HCT116 (cell line): ENCODE data around the gene GUCA2A. TPM values are rescaled to one million over a fixed set of nuclear protein-coding genes. Genes with fewer than 3 reads are reported as not detected.

Source experiments
- ATAC-seq: fragments of 200-7000 bp; cut with Tn5 transposase; 2 replicates; pipeline ENCODE4 v1.9.1; 2020; ENCODE audit warnings: mild to moderate bottlenecking, moderate library complexity
- BruUV-seq: library from RNA; stranded (reverse); fragments of 400-500 nt; replicated peaks from 2 replicates; lab custom pipeline; 2021; lab: Mats Ljungman, UMichigan
- CTCF ChIA-PET: fragments of 300-600 bp; sonication (Branson Sonifier 250); formaldehyde crosslinking; loops from one replicate; lab custom pipeline; 2021; ENCODE audit warnings: antibody characterized with exemption; lab: Charles Lee
- POLR2A ChIA-PET: fragments of 300-600, 350-600 bp; sonication (Branson Sonifier 250); formaldehyde crosslinking; loops from one replicate; lab custom pipeline; 2021; ENCODE audit warnings: antibody characterized with exemption; lab: Charles Lee
- RAD21 ChIA-PET, 2 experiments: fragments of 300-600 bp; sonication (Branson Sonifier 250); formaldehyde crosslinking; loops; one replicate each; lab custom pipeline; 2023; ENCODE audit warnings: low total read pairs in 2 of 2; ENCODE audit not compliant: uncharacterized antibody in 2 of 2, unreplicated experiment in 2 of 2, low non-redundant PET in 1 of 2; lab: Charles Lee
- DNase-seq: peaks from one replicate; pipeline ENCODE4 v3.0.0-alpha.2; 2010; ENCODE audit warnings: low read depth, low spot score
- H2AFZ ChIP-seq: fragments of 200-600 bp; shearing (Covaris generic), sonication (generic); 2 replicates; pipeline ENCODE4 v1.6.1; 2017; ENCODE audit warnings: low read depth, mixed run types, mixed read lengths, antibody characterized with exemption, low read length; ENCODE audit not compliant: poor library complexity, severe bottlenecking
- H3K27ac ChIP-seq: 2 replicates; pipeline ENCODE4 v1.5.1; 2012; ENCODE audit warnings: low read depth, low read length
- H3K27me3 ChIP-seq: fragments of 200-600 bp; sonication (generic); 2 replicates; pipeline ENCODE4 v1.6.1; 2016; ENCODE audit warnings: mixed run types, low read length, mixed read lengths; ENCODE audit not compliant: insufficient read depth
- H3K36me3 ChIP-seq, 2 experiments: fragments of 200-500 bp in 1 of 2; fragments of 200-600 bp in 1 of 2; sonication (Bioruptor generic) in 1 of 2; sonication (generic) in 1 of 2; 2 replicates each; pipeline versions ENCODE4 v1.5.1 to v1.6.1; 2014 to 2016; ENCODE audit warnings: low read length in 2 of 2, inconsistent platforms in 1 of 2, mixed read lengths in 1 of 2, mixed run types in 1 of 2; ENCODE audit not compliant: insufficient read depth in 2 of 2, control insufficient read depth in 1 of 2
- H3K4me1 ChIP-seq, 2 experiments: fragments of 200-600 bp in 1 of 2; sonication (generic) in 1 of 2; 2 replicates each; pipeline versions ENCODE4 v1.5.1 to v1.6.1; 2012 to 2017; ENCODE audit warnings: low read length in 2 of 2, inconsistent platforms in 1 of 2, mild to moderate bottlenecking in 1 of 2, mixed read lengths in 1 of 2, mixed run types in 1 of 2, moderate library complexity in 1 of 2; ENCODE audit not compliant: insufficient read depth in 2 of 2, control insufficient read depth in 1 of 2
- H3K4me2 ChIP-seq: fragments of 200-600 bp; sonication (generic); 2 replicates; pipeline ENCODE4 v1.6.1; 2017; ENCODE audit warnings: mixed run types, low read length, mixed read lengths
- H3K4me3 ChIP-seq, 2 experiments: fragments of 200-600 bp in 1 of 2; sonication (generic) in 1 of 2; replicated peaks in 1 of 2; 2 replicates each; pipeline ENCODE4 v1.5.1; 2011 to 2016; ENCODE audit warnings: low read length in 2 of 2, control low read depth in 1 of 2, low read depth in 1 of 2, mild to moderate bottlenecking in 1 of 2, mixed read lengths in 1 of 2, mixed run types in 1 of 2
- H3K79me2 ChIP-seq: fragments of 200-600 bp; sonication (generic); 2 replicates; pipeline ENCODE4 v1.6.1; 2017; ENCODE audit warnings: mild to moderate bottlenecking, mixed run types, low read length, moderate library complexity, mixed read lengths; ENCODE audit not compliant: insufficient read depth
- H3K9ac ChIP-seq: fragments of 200-600 bp; sonication (generic); 2 replicates; pipeline ENCODE4 v1.6.1; 2016; ENCODE audit warnings: low read length, mixed read lengths
- H3K9me2 ChIP-seq: fragments of 200-600 bp; sonication (generic), shearing (Covaris generic); 2 replicates; pipeline ENCODE4 v1.6.1; 2017; ENCODE audit warnings: mixed run types, mild to moderate bottlenecking, moderate library complexity; ENCODE audit not compliant: insufficient read depth
- H3K9me3 ChIP-seq, 2 experiments: fragments of 200-500 bp in 1 of 2; fragments of 200-600 bp in 1 of 2; sonication (Bioruptor generic) in 1 of 2; sonication (generic) in 1 of 2; 2 replicates each; pipeline ENCODE4 v1.6.1; 2014 to 2017; ENCODE audit warnings: low read length in 2 of 2, mixed read lengths in 2 of 2, inconsistent platforms in 1 of 2, low read depth in 1 of 2, mild to moderate bottlenecking in 1 of 2, mixed run types in 1 of 2, moderate library complexity in 1 of 2; ENCODE audit not compliant: control insufficient read depth in 1 of 2, insufficient read depth in 1 of 2
- H4K20me1 ChIP-seq: fragments of 200-600 bp; sonication (generic), shearing (Covaris generic); 2 replicates; pipeline ENCODE4 v1.6.1; 2017; ENCODE audit warnings: mixed run types, mild to moderate bottlenecking, moderate library complexity; ENCODE audit not compliant: insufficient read depth
- CBX3 ChIP-seq: IDR thresholded peaks from 2 replicates; pipeline ENCODE4 v1.6.1; 2012; ENCODE audit warnings: low read depth
- EZH2phosphoT487 ChIP-seq: fragments of 200-600 bp; IDR thresholded peaks from 2 replicates; pipeline ENCODE4 v1.6.1; 2018; ENCODE audit warnings: antibody characterized with exemption, borderline replicate concordance
- SIN3A ChIP-seq: IDR thresholded peaks from 2 replicates; pipeline ENCODE4 v1.6.1; 2012; ENCODE audit warnings: low read depth
- SRF ChIP-seq: IDR thresholded peaks from 2 replicates; pipeline ENCODE4 v1.6.1; 2012; ENCODE audit warnings: low read depth
- ZFX ChIP-seq: fragments of 450-650 bp; IDR thresholded peaks from 2 replicates; pipeline ENCODE4 v1.6.1; 2017
- intact Hi-C: fragments of 100-400 bp; cut with micrococcal nuclease; formaldehyde crosslinking; loops from 2 replicates; pipeline ENCODE4 v1.10.0; 2022
- total RNA-seq: library from RNA; stranded (reverse); gene quantifications from one replicate; pipeline ENCODE4 v1.2.1, GENCODE V29; 2021; ENCODE audit not compliant: unreplicated experiment
- TF ChIP-seq, protein P1 (sequence below): IDR thresholded peaks from 2 replicates; pipeline ENCODE4 v1.6.1; 2012; ENCODE audit warnings: low read depth
- TF ChIP-seq, protein P2 (sequence below), 3 experiments: fragments of 200-600 bp in 1 of 3; sonication (generic) in 1 of 3; IDR thresholded peaks in 2 of 3; conservative IDR thresholded peaks in 1 of 3; 2 replicates each; pipeline ENCODE4 v1.5.1; 2012 to 2017; ENCODE audit warnings: low read depth in 2 of 3, low read length in 2 of 3, antibody characterized with exemption in 1 of 3, borderline replicate concordance in 1 of 3, control low read depth in 1 of 3, mild to moderate bottlenecking in 1 of 3, mixed read lengths in 1 of 3, mixed run types in 1 of 3, moderate library complexity in 1 of 3; ENCODE audit not compliant: insufficient read depth in 1 of 3

Gene GUCA2A
- total RNA-seq, 1 experiment from 2014 or later, result not detected

DNA sequence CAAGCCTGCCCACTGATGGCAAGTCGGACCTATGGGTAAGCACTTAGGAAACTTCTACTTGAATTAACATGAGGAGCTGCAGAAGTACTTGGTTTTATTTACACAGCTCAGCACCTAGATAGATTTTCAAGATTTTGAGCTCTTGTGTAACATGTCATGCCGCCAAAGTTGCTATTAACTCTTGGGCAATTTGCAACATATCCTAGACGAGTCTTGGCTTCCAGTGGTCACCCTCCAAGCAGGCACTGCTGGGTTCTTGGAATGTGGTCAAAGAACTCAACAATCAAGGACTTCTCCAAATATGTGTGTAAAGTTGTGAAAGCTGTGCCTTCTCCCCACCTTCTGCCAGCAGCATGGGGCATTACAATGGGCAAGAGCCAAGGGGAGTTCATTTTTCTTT is 29.1 kb downstream of the GUCA2A start:
- TF ChIP-seq SRF (no peak), EZH2phosphoT487 (no peak), ZFX (no peak), CBX3 (no peak), SIN3A (no peak)
- TF ChIP-seq, protein P1, sequence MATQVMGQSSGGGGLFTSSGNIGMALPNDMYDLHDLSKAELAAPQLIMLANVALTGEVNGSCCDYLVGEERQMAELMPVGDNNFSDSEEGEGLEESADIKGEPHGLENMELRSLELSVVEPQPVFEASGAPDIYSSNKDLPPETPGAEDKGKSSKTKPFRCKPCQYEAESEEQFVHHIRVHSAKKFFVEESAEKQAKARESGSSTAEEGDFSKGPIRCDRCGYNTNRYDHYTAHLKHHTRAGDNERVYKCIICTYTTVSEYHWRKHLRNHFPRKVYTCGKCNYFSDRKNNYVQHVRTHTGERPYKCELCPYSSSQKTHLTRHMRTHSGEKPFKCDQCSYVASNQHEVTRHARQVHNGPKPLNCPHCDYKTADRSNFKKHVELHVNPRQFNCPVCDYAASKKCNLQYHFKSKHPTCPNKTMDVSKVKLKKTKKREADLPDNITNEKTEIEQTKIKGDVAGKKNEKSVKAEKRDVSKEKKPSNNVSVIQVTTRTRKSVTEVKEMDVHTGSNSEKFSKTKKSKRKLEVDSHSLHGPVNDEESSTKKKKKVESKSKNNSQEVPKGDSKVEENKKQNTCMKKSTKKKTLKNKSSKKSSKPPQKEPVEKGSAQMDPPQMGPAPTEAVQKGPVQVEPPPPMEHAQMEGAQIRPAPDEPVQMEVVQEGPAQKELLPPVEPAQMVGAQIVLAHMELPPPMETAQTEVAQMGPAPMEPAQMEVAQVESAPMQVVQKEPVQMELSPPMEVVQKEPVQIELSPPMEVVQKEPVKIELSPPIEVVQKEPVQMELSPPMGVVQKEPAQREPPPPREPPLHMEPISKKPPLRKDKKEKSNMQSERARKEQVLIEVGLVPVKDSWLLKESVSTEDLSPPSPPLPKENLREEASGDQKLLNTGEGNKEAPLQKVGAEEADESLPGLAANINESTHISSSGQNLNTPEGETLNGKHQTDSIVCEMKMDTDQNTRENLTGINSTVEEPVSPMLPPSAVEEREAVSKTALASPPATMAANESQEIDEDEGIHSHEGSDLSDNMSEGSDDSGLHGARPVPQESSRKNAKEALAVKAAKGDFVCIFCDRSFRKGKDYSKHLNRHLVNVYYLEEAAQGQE, result no peak
- TF ChIP-seq, protein P2, sequence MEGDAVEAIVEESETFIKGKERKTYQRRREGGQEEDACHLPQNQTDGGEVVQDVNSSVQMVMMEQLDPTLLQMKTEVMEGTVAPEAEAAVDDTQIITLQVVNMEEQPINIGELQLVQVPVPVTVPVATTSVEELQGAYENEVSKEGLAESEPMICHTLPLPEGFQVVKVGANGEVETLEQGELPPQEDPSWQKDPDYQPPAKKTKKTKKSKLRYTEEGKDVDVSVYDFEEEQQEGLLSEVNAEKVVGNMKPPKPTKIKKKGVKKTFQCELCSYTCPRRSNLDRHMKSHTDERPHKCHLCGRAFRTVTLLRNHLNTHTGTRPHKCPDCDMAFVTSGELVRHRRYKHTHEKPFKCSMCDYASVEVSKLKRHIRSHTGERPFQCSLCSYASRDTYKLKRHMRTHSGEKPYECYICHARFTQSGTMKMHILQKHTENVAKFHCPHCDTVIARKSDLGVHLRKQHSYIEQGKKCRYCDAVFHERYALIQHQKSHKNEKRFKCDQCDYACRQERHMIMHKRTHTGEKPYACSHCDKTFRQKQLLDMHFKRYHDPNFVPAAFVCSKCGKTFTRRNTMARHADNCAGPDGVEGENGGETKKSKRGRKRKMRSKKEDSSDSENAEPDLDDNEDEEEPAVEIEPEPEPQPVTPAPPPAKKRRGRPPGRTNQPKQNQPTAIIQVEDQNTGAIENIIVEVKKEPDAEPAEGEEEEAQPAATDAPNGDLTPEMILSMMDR (IDR thresholded peaks at IDR 0.05 in 2 of 3, conservative IDR thresholded peaks at IDR 0.05 in 1 of 3; ENCODE audit: borderline replicate concordance in 1 of 3, insufficient read depth in 1 of 3, low read depth in 2 of 3, low read length in 2 of 3), result no peak
- ChIA-PET POLR2A (no interaction called here), CTCF (no interaction called here), RAD21 (no interaction called here)
- no peak overlapping the region for H3K9ac ChIP-seq
- H2AFZ ChIP-seq, result no peak overlapping the region
- intact Hi-C loops, result no loop called here
- H3K4me2 ChIP-seq, result no peak overlapping the region
- H3K36me3 ChIP-seq, result no peaks in the 10 kb centered on the region
- H3K9me2 ChIP-seq, result no peaks in the 10 kb centered on the region
- no peak overlapping the region for H3K4me3 ChIP-seq
- no peak for DNase-seq
- no peaks in the 10 kb centered on the region for H3K79me2 ChIP-seq
- no peaks in the 10 kb centered on the region for H4K20me1 ChIP-seq
- no peak for ATAC-seq
- BruUV-seq, result no TSS peak
- no peak overlapping the region for H3K27ac ChIP-seq
- no peaks in the 10 kb centered on the region for H3K9me3 ChIP-seq
- no peaks in the 10 kb centered on the region for H3K4me1 ChIP-seq
- no peaks in the 10 kb centered on the region for H3K27me3 ChIP-seq
